ENCODE measurements around the gene TEX10.

DNA sequence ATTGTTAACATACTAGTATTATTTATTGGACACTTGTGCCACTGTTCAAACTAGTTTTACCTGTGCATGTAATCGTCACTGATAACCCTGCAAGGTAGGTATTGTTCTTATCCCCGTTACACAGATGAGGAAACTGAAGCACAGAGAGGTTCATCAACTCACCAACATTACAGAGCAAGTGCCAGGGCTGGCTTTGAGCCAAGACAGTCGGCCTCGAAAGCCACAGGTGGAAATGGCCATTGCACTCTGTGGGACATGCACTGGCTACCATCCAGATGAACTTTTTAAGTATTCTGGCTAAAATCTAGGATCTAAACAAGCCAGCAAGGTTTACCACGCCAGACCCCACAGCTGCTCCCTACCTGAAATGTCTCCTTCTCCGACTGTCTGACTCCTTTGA, 57.9 kb downstream of the TEX10 start:
- no peak for TF ChIP-seq POLR2A (IDR thresholded peaks at IDR 0.05; ENCODE audit: low read depth, low read length)
- no peak for TF ChIP-seq TAF1 (IDR thresholded peaks at IDR 0.05; ENCODE audit: low read depth, low read length)

Data from GM12891 (cell line).